Activated naive CD8-positive, alpha-beta T cell treated with anti-CD3 and anti-CD28 coated beads for 36 hours (primary cell): ENCODE measurements around the gene SRGAP1. TPM values are rescaled to one million over a fixed set of nuclear protein-coding genes. Genes with fewer than 3 reads are reported as not detected.
"Not testable (repeated sequence)": the region's sequence is repeated elsewhere in the genome, so short reads cannot be mapped to it uniquely, and the experiment has no call there.

Source experiments
- DNase-seq: peaks from one replicate; pipeline ENCODE4 v3.0.0; 2021
- H3K27ac Mint-ChIP-seq: one replicate; pipeline ENCODE4 v1.8.0; 2022; ENCODE audit warnings: mild to moderate bottlenecking, moderate library complexity, mixed read lengths
- H3K27me3 Mint-ChIP-seq: one replicate; pipeline ENCODE4 v1.8.0; 2022; ENCODE audit warnings: mild to moderate bottlenecking, mixed read lengths
- H3K36me3 Mint-ChIP-seq: one replicate; pipeline ENCODE4 v1.8.0; 2021; ENCODE audit warnings: mild to moderate bottlenecking, mixed read lengths
- H3K4me1 Mint-ChIP-seq: one replicate; pipeline ENCODE4 v1.8.0; 2021; ENCODE audit warnings: mixed read lengths
- H3K4me3 Mint-ChIP-seq: one replicate; pipeline ENCODE4 v1.8.0; 2022; ENCODE audit warnings: mild to moderate bottlenecking, moderate library complexity, mixed read lengths
- H3K9me3 Mint-ChIP-seq: one replicate; pipeline ENCODE4 v1.8.0; 2022; ENCODE audit warnings: mixed read lengths
- total RNA-seq, 2 experiments: library from RNA; stranded (reverse); gene quantifications; one replicate each; pipeline ENCODE4 v1.2.3, GENCODE V29; 2021

The SRGAP1 gene
- total RNA-seq, 2 experiments from 2014 or later = 0.02 to 0.18 TPM

DNA sequence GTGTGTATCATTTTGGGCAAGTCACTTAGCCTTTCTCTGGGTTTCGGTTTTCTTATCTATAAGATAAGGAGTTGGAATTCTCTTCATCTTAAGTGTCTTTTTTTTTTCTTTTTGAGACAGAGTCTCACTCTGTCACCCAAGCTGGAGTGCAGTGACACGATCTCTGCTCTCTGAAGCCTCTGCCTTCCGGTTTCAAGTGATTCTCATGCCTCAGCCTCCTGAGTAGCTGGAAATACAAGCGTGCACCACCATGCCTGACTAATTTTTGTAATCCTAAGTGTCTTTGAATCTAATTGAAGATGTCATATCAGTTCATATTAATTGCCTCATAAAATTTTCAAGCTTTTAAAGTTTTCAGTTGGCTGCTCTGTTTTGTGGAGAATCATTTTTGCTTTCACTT lies 4.0 kb downstream of the SRGAP1 start:
- H3K27ac Mint-ChIP-seq = no peak overlapping the region
- peaks cover 37% of the 10 kb centered on the region for H3K27me3 Mint-ChIP-seq
- H3K4me3 Mint-ChIP-seq = no peak overlapping the region
- H3K9me3 Mint-ChIP-seq = no peaks in the 10 kb centered on the region
- H3K36me3 Mint-ChIP-seq = no peaks in the 10 kb centered on the region
- H3K4me1 Mint-ChIP-seq = peaks cover 5% of the 10 kb centered on the region
- DNase-seq = no peak

GRCh38 chr12:63849106-63849620 lies 4.7 kb downstream of the SRGAP1 start:
- Mint-ChIP-seq H3K36me3 (no peaks in the 10 kb centered on the region), H3K27ac (no peak overlapping the region), H3K9me3 (no peaks in the 10 kb centered on the region), H3K4me1 (peaks cover 5% of the 10 kb centered on the region), H3K27me3 (peaks cover 37% of the 10 kb centered on the region), H3K4me3 (no peak overlapping the region)
- DNase-seq = no peak

GRCh38 chr12:63849641-63850040 lies 5.1 kb downstream of the SRGAP1 start:
- Mint-ChIP-seq H3K4me3 (no peak overlapping the region), H3K4me1 (peaks cover 3% of the 10 kb centered on the region), H3K9me3 (no peaks in the 10 kb centered on the region), H3K27ac (no peak overlapping the region), H3K36me3 (no peaks in the 10 kb centered on the region), H3K27me3 (peaks cover 35% of the 10 kb centered on the region)
- no peak for DNase-seq

- no peaks in the 10 kb centered on the region for H3K36me3 Mint-ChIP-seq
- H3K27ac Mint-ChIP-seq = no peak overlapping the region
- no peaks in the 10 kb centered on the region for H3K4me1 Mint-ChIP-seq
- H3K27me3 Mint-ChIP-seq = peaks cover 12% of the 10 kb centered on the region
- no peaks in the 10 kb centered on the region for H3K9me3 Mint-ChIP-seq
- DNase-seq = no peak
- H3K4me3 Mint-ChIP-seq = no peak overlapping the region
Measured at GRCh38 chr12:63853978-63854377, 9.5 kb downstream of the SRGAP1 start.

- H3K27me3 Mint-ChIP-seq = peaks cover 4% of the 10 kb centered on the region
- no peaks in the 10 kb centered on the region for H3K4me1 Mint-ChIP-seq
- no peaks in the 10 kb centered on the region for H3K9me3 Mint-ChIP-seq
- no peaks in the 10 kb centered on the region for H3K36me3 Mint-ChIP-seq
- no peak overlapping the region for H3K27ac Mint-ChIP-seq
- no peak for DNase-seq
- H3K4me3 Mint-ChIP-seq = no peak overlapping the region
Measured at GRCh38 chr12:63855299-63855698, 10.8 kb downstream of the SRGAP1 start.

DNA sequence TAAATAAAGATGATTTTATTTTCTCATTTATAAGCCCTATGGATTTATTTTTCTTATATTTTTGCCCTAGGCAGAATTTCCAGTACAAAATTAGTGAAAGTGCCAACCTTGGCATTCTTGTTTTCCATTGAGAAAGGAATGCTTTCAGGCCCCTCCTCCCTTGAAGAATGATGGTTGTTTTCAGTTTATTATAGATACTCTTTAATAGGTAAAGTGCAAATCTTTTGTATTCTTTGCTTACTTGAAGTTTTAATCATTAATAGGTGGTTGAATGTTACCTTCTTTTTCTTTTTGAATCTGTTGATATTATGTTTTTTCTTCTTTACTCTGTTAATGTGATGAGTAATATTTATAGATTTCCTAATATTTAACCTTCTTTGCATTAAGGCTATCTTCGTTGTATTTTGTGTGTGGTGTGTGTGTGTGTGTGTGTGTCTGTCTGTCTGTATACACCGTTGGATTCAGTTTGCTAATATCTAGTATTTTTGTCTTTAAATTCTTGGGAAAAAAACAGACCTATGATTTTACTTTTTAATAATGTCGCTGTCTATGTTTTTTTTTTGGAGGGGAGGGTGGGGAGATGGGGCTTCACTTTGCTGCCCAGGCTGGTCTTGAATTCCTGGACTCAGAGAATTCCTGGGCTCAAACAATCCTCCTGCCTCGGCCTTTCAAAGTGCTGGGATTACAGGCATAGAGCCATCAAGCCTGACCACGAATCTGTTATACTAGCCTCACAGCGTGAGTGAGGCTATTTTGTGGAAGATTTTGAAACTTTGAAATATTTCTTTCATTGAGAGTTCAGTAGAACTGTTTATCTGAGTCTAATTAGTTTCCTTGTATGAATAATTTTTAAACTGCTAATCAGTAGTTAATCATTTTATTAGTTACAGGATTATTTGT lies 13.5 kb downstream of the SRGAP1 start:
- Mint-ChIP-seq H3K9me3 (no peaks in the 10 kb centered on the region), H3K4me1 (no peaks in the 10 kb centered on the region), H3K4me3 (no peak overlapping the region), H3K27me3 (no peaks in the 10 kb centered on the region), H3K36me3 (no peaks in the 10 kb centered on the region), H3K27ac (no peak overlapping the region)
- DNase-seq = no peak

DNA sequence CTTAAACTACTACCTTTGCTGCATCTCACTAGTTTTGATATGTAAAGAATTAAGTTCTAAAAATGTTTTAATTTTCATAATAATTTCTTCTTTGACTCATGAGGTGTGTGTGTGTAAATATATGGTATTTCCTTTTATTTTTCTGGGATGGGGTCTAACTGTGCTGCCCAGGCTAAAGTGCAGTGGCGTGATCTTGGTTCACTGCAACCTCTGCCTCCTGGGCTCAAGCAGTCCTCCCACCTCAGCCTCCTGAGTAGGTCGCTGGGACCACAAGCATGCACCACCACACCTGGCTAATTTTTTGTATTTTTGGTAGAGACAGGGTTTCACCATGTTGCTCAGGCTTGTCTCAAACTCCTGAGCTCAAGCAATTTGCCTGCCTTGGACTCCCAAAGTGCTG lies 15.4 kb downstream of the SRGAP1 start:
- not testable (repeated sequence) for H3K27ac Mint-ChIP-seq, H3K27me3 Mint-ChIP-seq, H3K9me3 Mint-ChIP-seq, H3K4me1 Mint-ChIP-seq, H3K4me3 Mint-ChIP-seq, DNase-seq, H3K36me3 Mint-ChIP-seq

- no peaks in the 10 kb centered on the region for H3K9me3 Mint-ChIP-seq
- no peak overlapping the region for H3K4me3 Mint-ChIP-seq
- no peaks in the 10 kb centered on the region for H3K4me1 Mint-ChIP-seq
- H3K27me3 Mint-ChIP-seq = no peaks in the 10 kb centered on the region
- H3K36me3 Mint-ChIP-seq = no peaks in the 10 kb centered on the region
- no peak overlapping the region for H3K27ac Mint-ChIP-seq
- DNase-seq = no peak
Measured at GRCh38 chr12:63862187-63862968, 17.9 kb downstream of the SRGAP1 start.

DNA sequence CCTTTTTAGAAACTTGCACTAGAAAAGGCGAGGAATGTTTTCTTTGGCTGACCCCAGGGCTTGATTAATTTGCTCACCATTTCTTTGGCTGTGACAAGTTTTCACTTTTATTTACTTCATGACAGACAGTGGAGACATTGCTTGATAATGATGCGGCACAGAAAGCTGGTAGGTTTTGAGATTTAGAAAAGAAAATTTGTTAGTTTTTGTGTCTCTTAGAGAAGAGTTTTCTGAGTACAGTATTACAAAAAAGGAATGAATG lies 18.4 kb downstream of the SRGAP1 start:
- no peak overlapping the region for H3K27ac Mint-ChIP-seq
- DNase-seq = no peak
- H3K4me1 Mint-ChIP-seq = no peaks in the 10 kb centered on the region
- H3K4me3 Mint-ChIP-seq = no peak overlapping the region
- no peaks in the 10 kb centered on the region for H3K36me3 Mint-ChIP-seq
- no peaks in the 10 kb centered on the region for H3K9me3 Mint-ChIP-seq
- H3K27me3 Mint-ChIP-seq = no peaks in the 10 kb centered on the region

GRCh38 chr12:63863658-63864453 lies 19.4 kb downstream of the SRGAP1 start:
- Mint-ChIP-seq H3K4me3 (no peak overlapping the region), H3K9me3 (no peaks in the 10 kb centered on the region), H3K36me3 (no peaks in the 10 kb centered on the region), H3K27ac (no peak overlapping the region), H3K4me1 (no peaks in the 10 kb centered on the region), H3K27me3 (no peaks in the 10 kb centered on the region)
- no peak for DNase-seq

- Mint-ChIP-seq H3K27me3 (no peaks in the 10 kb centered on the region), H3K4me1 (no peaks in the 10 kb centered on the region), H3K27ac (no peak overlapping the region), H3K4me3 (no peak overlapping the region), H3K9me3 (no peaks in the 10 kb centered on the region), H3K36me3 (no peaks in the 10 kb centered on the region)
- no peak for DNase-seq
Measured at GRCh38 chr12:63864454-63864706, 19.9 kb downstream of the SRGAP1 start.

GRCh38 chr12:63865448-63865847 lies 20.9 kb downstream of the SRGAP1 start:
- Mint-ChIP-seq H3K36me3 (no peaks in the 10 kb centered on the region), H3K4me1 (no peaks in the 10 kb centered on the region), H3K9me3 (no peaks in the 10 kb centered on the region), H3K27ac (no peak overlapping the region), H3K27me3 (no peaks in the 10 kb centered on the region), H3K4me3 (no peak overlapping the region)
- DNase-seq = no peak

DNA sequence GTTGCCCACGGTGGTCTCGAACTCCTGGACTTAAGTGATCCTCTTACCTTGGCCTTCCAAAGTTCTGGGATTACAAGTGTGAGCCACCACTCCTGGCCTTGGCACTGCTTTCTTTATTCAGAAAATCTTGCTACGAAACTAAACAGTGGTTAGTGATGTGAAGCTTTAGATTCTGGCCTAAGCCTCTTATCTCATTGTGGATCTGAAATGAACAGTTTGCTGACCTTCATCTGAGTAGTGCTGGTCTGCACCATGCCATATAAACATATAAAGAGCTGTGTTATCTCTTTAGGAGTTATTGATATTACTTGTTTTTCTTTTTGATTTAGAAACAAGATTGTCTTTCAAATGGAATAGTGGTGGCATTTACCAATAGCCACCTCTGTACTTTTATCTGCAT lies 22.6 kb downstream of the SRGAP1 start:
- Mint-ChIP-seq H3K27ac (no peak overlapping the region), H3K9me3 (no peaks in the 10 kb centered on the region), H3K4me1 (no peaks in the 10 kb centered on the region), H3K4me3 (no peak overlapping the region), H3K36me3 (no peaks in the 10 kb centered on the region), H3K27me3 (peaks cover 8% of the 10 kb centered on the region)
- no peak for DNase-seq

DNA sequence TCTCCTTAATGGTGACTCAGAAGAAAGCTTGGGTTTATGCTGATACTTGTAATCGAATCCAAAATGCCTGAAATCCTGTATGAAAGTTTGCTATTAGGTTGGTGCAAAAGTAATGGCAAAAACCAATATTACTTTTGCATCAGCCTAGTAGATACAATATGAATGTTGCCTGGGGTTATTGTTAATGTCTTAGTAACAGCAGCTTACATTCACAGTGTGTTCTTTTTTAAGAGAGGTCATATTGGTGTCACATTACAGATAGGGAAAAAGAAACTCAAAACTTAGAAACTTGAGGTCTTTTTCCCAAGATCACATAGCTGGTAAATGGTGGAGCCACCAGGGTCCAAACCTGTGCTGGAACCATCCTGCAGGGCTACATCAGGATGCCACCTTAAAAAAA lies 25.2 kb downstream of the SRGAP1 start:
- Mint-ChIP-seq H3K27me3 (peaks cover 9% of the 10 kb centered on the region), H3K36me3 (no peaks in the 10 kb centered on the region), H3K4me3 (no peak overlapping the region), H3K27ac (no peak overlapping the region), H3K4me1 (no peaks in the 10 kb centered on the region), H3K9me3 (no peaks in the 10 kb centered on the region)
- no peak for DNase-seq

- Mint-ChIP-seq H3K9me3 (no peaks in the 10 kb centered on the region), H3K27me3 (peaks cover 12% of the 10 kb centered on the region), H3K36me3 (no peaks in the 10 kb centered on the region), H3K4me3 (no peak overlapping the region), H3K27ac (no peak overlapping the region), H3K4me1 (no peaks in the 10 kb centered on the region)
- DNase-seq = no peak
Measured at GRCh38 chr12:63870838-63871237, 26.3 kb downstream of the SRGAP1 start.
